Kidney glomerular epithelial cell (primary cell): ENCODE results near the gene SPATC1L.
A peak's percentile ranks its signal among the peaks of the same experiment; 100 is the strongest.
"Not testable (repeated sequence)": the region's sequence is repeated elsewhere in the genome, so short reads cannot be mapped to it uniquely, and the experiment has no call there.

Experiments used
- DNase-seq: peaks from one replicate; lab custom pipeline; 2025; lab: John Stamatoyannopoulos, UW

Gene SPATC1L

GRCh38 chr21:46183910-46184624 lies at the start of gene SPATC1L:
Gene SPATC1L (minus strand): TSS chr21:46184459. CDS start chr21:46182816, 1,643 bp downstream.
- no peak for DNase-seq

- DNase-seq = no peak
Observed at GRCh38 chr21:46229923-46230260, 45.6 kb upstream of the SPATC1L start.

GRCh38 chr21:46229133-46229922 lies 45.1 kb upstream of the SPATC1L start:
- no peak for DNase-seq

- peak; percentile 72 for DNase-seq
Observed at GRCh38 chr21:46228345-46229051, 44.2 kb upstream of the SPATC1L start, which contains the start of gene LSS. Gene LSS (minus strand): TSS chr21:46228774. CDS start chr21:46228745, 29 bp downstream.

GRCh38 chr21:46227811-46228344 lies 43.6 kb upstream of the SPATC1L start:
- DNase-seq = no peak

- DNase-seq = no peak
Observed at GRCh38 chr21:46226920-46227599, 42.8 kb upstream of the SPATC1L start.

GRCh38 chr21:46226146-46226545 lies 41.9 kb upstream of the SPATC1L start:
- DNase-seq = no peak

GRCh38 chr21:46223661-46224060 lies 39.4 kb upstream of the SPATC1L start:
- not testable (repeated sequence) for DNase-seq

- no peak for DNase-seq
Observed at GRCh38 chr21:46223217-46223616, 39.0 kb upstream of the SPATC1L start.

GRCh38 chr21:46222436-46223116 lies 38.3 kb upstream of the SPATC1L start:
- DNase-seq = no peak

- no peak for DNase-seq
Observed at GRCh38 chr21:46221664-46222435, 37.6 kb upstream of the SPATC1L start.

- no peak for DNase-seq
Observed at GRCh38 chr21:46220847-46221246, 36.6 kb upstream of the SPATC1L start.

GRCh38 chr21:46220275-46220810 lies 36.1 kb upstream of the SPATC1L start:
- no peak for DNase-seq

- DNase-seq = no peak
Observed at GRCh38 chr21:46219591-46220239, 35.5 kb upstream of the SPATC1L start.

GRCh38 chr21:46218906-46219590 lies 34.8 kb upstream of the SPATC1L start:
- DNase-seq = no peak

- no peak for DNase-seq
Observed at GRCh38 chr21:46217511-46218196, 33.4 kb upstream of the SPATC1L start.

GRCh38 chr21:46216132-46216747 lies 32.0 kb upstream of the SPATC1L start:
- no peak for DNase-seq
